GM23338 (cell line): Measurements from ENCODE around the gene GALNT9. TPM values are rescaled to one million over a fixed set of nuclear protein-coding genes. Genes with fewer than 3 reads are reported as not detected.

ENCODE experiments used
- ATAC-seq: fragments of 200-7000 bp; cut with Tn5 transposase; 3 replicates; pipeline ENCODE4 v1.9.1; 2020
- DNase-seq: peaks from one replicate; pipeline ENCODE4 v3.0.0-alpha.2; 2015; ENCODE audit warnings: low spot score
- H2AFZ ChIP-seq: fragments of 200-600 bp; sonication (generic); 2 replicates; pipeline ENCODE4 v1.8.0; 2016; ENCODE audit warnings: antibody characterized with exemption, mild to moderate bottlenecking, moderate library complexity
- H3F3A ChIP-seq: fragments of 200-600 bp; sonication (generic); replicated peaks from 2 replicates; pipeline ENCODE4 v1.8.0; 2017; ENCODE audit warnings: antibody characterized with exemption, mixed run types, low read depth
- H3K27ac ChIP-seq: fragments of 200-600 bp; sonication (generic); 2 replicates; pipeline ENCODE4 v1.6.1; 2016; ENCODE audit warnings: low read depth
- H3K27me3 ChIP-seq: fragments of 200-600 bp; sonication (generic); 2 replicates; pipeline ENCODE4 v1.8.0; 2016; ENCODE audit warnings: mild to moderate bottlenecking, mixed run types, moderate library complexity; ENCODE audit not compliant: insufficient read depth
- H3K36me3 ChIP-seq: fragments of 200-600 bp; sonication (generic); 2 replicates; pipeline ENCODE4 v1.8.0; 2016; ENCODE audit warnings: mild to moderate bottlenecking; ENCODE audit not compliant: insufficient read depth
- H3K4me1 ChIP-seq: fragments of 200-600 bp; sonication (generic); 2 replicates; pipeline ENCODE4 v1.8.0; 2016; ENCODE audit warnings: mild to moderate bottlenecking, moderate library complexity; ENCODE audit not compliant: insufficient read depth
- H3K4me2 ChIP-seq: fragments of 200-600 bp; sonication (generic); 2 replicates; pipeline ENCODE4 v1.7.1; 2017; ENCODE audit warnings: mixed run types
- H3K4me3 ChIP-seq: fragments of 200-600 bp; sonication (generic); 2 replicates; pipeline ENCODE4 v1.6.1; 2016; ENCODE audit warnings: mixed run types
- H3K79me2 ChIP-seq: fragments of 200-600 bp; sonication (generic); replicated peaks from 2 replicates; pipeline ENCODE4 v1.8.0; 2017; ENCODE audit warnings: mild to moderate bottlenecking; ENCODE audit not compliant: insufficient read depth
- H3K9me2 ChIP-seq: fragments of 200-600 bp; sonication (generic); 2 replicates; pipeline ENCODE4 v1.8.0; 2017; ENCODE audit not compliant: insufficient read depth
- H4K20me1 ChIP-seq: fragments of 200-600 bp; sonication (generic); replicated peaks from 2 replicates; pipeline ENCODE4 v1.8.0; 2017; ENCODE audit warnings: mild to moderate bottlenecking; ENCODE audit not compliant: insufficient read depth
- H3K27ac Mint-ChIP-seq: 2 replicates; pipeline ENCODE4 v1.8.0; 2020; ENCODE audit warnings: inconsistent platforms, mild to moderate bottlenecking, moderate library complexity, mixed read lengths
- H3K27me3 Mint-ChIP-seq: 3 replicates; pipeline ENCODE4 v1.8.0; 2022; ENCODE audit warnings: low read depth, mild to moderate bottlenecking, moderate library complexity, mixed read lengths, inconsistent platforms; ENCODE audit not compliant: insufficient read depth, poor library complexity
- H3K36me3 Mint-ChIP-seq: 3 replicates; pipeline ENCODE4 v1.8.0; 2021; ENCODE audit warnings: low read depth, mild to moderate bottlenecking, inconsistent platforms, moderate library complexity, mixed read lengths
- H3K4me1 Mint-ChIP-seq: 3 replicates; pipeline ENCODE4 v1.8.0; 2020; ENCODE audit warnings: mild to moderate bottlenecking, inconsistent platforms, mixed read lengths
- H3K4me3 Mint-ChIP-seq: 3 replicates; pipeline ENCODE4 v1.8.0; 2021; ENCODE audit warnings: moderate library complexity, mild to moderate bottlenecking, inconsistent platforms, mixed read lengths
- H3K9me3 Mint-ChIP-seq: 3 replicates; pipeline ENCODE4 v1.8.0; 2020; ENCODE audit warnings: moderate library complexity, mild to moderate bottlenecking, inconsistent platforms, mixed read lengths
- CREB1 ChIP-seq: fragments of 250-450 bp; sonication (Bioruptor Pico); IDR thresholded peaks from 2 replicates; pipeline ENCODE4 v1.5.0; 2020; ENCODE audit warnings: low read depth, mild to moderate bottlenecking, moderate library complexity
- EZH2 ChIP-seq: fragments of 200-600 bp; sonication (generic); IDR thresholded peaks from one replicate; pipeline ENCODE4 v1.8.0; 2017; ENCODE audit warnings: antibody characterized with exemption, mild to moderate bottlenecking, low read depth; ENCODE audit not compliant: unreplicated experiment
- EZH2phosphoT487 ChIP-seq: fragments of 200-600 bp; sonication (generic); IDR thresholded peaks from one replicate; pipeline ENCODE4 v1.8.1; 2018; ENCODE audit warnings: antibody characterized with exemption; ENCODE audit not compliant: unreplicated experiment
- JUNB ChIP-seq: IDR thresholded peaks from one replicate; pipeline ENCODE4 v1.6.1; 2016; ENCODE audit warnings: antibody characterized with exemption; ENCODE audit not compliant: unreplicated experiment
- NANOG ChIP-seq: IDR thresholded peaks from 2 replicates; pipeline ENCODE4 v1.6.1; 2016; ENCODE audit warnings: antibody characterized with exemption, borderline replicate concordance
- POLR2AphosphoS5 ChIP-seq: IDR thresholded peaks from 2 replicates; pipeline ENCODE4 v1.6.1; 2016; ENCODE audit warnings: antibody characterized with exemption, low read depth
- STAT1 ChIP-seq: IDR thresholded peaks from one replicate; pipeline ENCODE4 v1.6.1; 2016; ENCODE audit warnings: antibody characterized with exemption; ENCODE audit not compliant: unreplicated experiment
- ZNF114 ChIP-seq: fragments of 250-450 bp; sonication (Bioruptor Pico); IDR thresholded peaks from 2 replicates; pipeline ENCODE4 v1.5.0; 2020; ENCODE audit warnings: mild to moderate bottlenecking, moderate library complexity
- ZNF331 ChIP-seq: fragments of 250-450 bp; sonication (Bioruptor Pico); IDR thresholded peaks from 2 replicates; pipeline ENCODE4 v1.5.0; 2020; ENCODE audit warnings: low read depth, mild to moderate bottlenecking, moderate library complexity
- polyA plus RNA-seq: library from polyadenylated mRNA; unstranded; fragments of >200 nt; fragmentation: Nextera tagmentation; extraction: Ambion mirVana; gene quantifications from 2 replicates; pipeline ENCODE4 v1.2.1, GENCODE V29; 2016
- total RNA-seq: library from RNA; depleted of rRNA; stranded (reverse); fragments of >200 nt; shearing (Covaris generic); gene quantifications from 2 replicates; pipeline ENCODE4 v1.2.3, GENCODE V29; 2014
- TF ChIP-seq, protein P1 (sequence below): IDR thresholded peaks from 2 replicates; pipeline ENCODE4 v1.6.1; 2016; ENCODE audit warnings: antibody characterized with exemption
- TF ChIP-seq, protein P2 (sequence below): fragments of 250-450 bp; sonication (Bioruptor Pico); IDR thresholded peaks from 2 replicates; pipeline ENCODE4 v1.5.0; 2020; ENCODE audit warnings: mild to moderate bottlenecking, moderate library complexity
- TF ChIP-seq, protein P3 (sequence below): IDR thresholded peaks from one replicate; pipeline ENCODE4 v1.6.1; 2018; ENCODE audit warnings: antibody characterized with exemption; ENCODE audit not compliant: unreplicated experiment

GALNT9 gene
- total and polyA plus RNA-seq, 2 experiments from 2014 or later = 0.81 to 2.5 TPM

DNA sequence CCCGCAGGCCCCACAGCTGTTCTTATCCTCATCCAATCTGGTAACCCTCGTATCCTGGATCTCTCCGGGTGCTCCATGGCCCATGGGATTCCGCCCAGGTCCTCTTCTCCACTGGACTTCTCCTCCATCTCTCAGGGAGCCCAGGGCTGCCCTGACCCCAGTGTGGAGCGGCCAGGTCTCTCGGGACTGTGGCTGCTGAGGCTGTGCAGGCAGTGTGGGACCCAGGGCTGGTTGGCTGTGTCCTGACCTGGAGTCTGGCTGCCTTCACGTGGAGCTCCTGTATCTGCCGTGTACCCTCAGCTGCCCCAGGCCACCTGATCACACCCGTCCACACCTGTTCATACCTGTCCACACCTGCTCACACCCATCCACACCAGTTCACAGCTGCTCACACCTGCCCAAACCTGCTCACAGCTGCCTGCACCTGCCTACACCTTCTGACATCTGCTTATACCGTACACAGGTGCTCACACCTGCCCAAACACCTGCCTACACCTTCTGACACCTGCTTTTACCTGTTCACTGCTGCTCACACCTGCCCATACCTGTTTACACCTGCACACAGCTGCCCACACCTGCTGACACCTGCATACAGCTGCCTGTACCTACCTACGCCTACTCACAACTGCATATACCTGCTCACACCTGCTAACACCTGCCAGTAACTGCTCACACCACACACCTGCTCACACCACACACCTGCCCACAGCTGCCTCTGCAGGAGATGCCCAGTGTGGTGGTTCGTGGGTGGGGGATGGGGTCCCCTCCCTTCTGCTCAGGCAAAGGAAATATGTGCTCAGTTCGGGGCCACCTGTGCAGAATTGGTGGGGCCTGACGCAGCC lies 92.2 kb downstream of the GALNT9 start:
- Histone ChIP-seq H3K79me2 (no peaks in the 10 kb centered on the region), H3K27ac (no peak overlapping the region), H3K4me3 (no peak overlapping the region), H3K4me2 (no peak overlapping the region), H2AFZ (no peak overlapping the region), H3K4me1 (no peaks in the 10 kb centered on the region), H3K36me3 (no peaks in the 10 kb centered on the region), H3K9me2 (no peaks in the 10 kb centered on the region), H3K27me3 (no peaks in the 10 kb centered on the region), H4K20me1 (no peaks in the 10 kb centered on the region), H3F3A (peaks cover 7% of the 10 kb centered on the region)
- H3K4me3 Mint-ChIP-seq = no peak overlapping the region
- peaks cover 18% of the 10 kb centered on the region for H3K27me3 Mint-ChIP-seq
- ATAC-seq (peak; percentile 26; the same call in 1 of the 3 replicates), DNase-seq (no peak)
- TF ChIP-seq NANOG (no peak), EZH2phosphoT487 (no peak), POLR2AphosphoS5 (no peak), CREB1 (CRISPR knock-in tag) (no peak), STAT1 (no peak), EZH2 (no peak), ZNF114 (CRISPR knock-in tag) (no peak), JUNB (no peak), ZNF331 (CRISPR knock-in tag) (no peak)
- TF ChIP-seq, protein P1, sequence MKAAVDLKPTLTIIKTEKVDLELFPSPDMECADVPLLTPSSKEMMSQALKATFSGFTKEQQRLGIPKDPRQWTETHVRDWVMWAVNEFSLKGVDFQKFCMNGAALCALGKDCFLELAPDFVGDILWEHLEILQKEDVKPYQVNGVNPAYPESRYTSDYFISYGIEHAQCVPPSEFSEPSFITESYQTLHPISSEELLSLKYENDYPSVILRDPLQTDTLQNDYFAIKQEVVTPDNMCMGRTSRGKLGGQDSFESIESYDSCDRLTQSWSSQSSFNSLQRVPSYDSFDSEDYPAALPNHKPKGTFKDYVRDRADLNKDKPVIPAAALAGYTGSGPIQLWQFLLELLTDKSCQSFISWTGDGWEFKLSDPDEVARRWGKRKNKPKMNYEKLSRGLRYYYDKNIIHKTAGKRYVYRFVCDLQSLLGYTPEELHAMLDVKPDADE = no peak
- TF ChIP-seq, protein P2, sequence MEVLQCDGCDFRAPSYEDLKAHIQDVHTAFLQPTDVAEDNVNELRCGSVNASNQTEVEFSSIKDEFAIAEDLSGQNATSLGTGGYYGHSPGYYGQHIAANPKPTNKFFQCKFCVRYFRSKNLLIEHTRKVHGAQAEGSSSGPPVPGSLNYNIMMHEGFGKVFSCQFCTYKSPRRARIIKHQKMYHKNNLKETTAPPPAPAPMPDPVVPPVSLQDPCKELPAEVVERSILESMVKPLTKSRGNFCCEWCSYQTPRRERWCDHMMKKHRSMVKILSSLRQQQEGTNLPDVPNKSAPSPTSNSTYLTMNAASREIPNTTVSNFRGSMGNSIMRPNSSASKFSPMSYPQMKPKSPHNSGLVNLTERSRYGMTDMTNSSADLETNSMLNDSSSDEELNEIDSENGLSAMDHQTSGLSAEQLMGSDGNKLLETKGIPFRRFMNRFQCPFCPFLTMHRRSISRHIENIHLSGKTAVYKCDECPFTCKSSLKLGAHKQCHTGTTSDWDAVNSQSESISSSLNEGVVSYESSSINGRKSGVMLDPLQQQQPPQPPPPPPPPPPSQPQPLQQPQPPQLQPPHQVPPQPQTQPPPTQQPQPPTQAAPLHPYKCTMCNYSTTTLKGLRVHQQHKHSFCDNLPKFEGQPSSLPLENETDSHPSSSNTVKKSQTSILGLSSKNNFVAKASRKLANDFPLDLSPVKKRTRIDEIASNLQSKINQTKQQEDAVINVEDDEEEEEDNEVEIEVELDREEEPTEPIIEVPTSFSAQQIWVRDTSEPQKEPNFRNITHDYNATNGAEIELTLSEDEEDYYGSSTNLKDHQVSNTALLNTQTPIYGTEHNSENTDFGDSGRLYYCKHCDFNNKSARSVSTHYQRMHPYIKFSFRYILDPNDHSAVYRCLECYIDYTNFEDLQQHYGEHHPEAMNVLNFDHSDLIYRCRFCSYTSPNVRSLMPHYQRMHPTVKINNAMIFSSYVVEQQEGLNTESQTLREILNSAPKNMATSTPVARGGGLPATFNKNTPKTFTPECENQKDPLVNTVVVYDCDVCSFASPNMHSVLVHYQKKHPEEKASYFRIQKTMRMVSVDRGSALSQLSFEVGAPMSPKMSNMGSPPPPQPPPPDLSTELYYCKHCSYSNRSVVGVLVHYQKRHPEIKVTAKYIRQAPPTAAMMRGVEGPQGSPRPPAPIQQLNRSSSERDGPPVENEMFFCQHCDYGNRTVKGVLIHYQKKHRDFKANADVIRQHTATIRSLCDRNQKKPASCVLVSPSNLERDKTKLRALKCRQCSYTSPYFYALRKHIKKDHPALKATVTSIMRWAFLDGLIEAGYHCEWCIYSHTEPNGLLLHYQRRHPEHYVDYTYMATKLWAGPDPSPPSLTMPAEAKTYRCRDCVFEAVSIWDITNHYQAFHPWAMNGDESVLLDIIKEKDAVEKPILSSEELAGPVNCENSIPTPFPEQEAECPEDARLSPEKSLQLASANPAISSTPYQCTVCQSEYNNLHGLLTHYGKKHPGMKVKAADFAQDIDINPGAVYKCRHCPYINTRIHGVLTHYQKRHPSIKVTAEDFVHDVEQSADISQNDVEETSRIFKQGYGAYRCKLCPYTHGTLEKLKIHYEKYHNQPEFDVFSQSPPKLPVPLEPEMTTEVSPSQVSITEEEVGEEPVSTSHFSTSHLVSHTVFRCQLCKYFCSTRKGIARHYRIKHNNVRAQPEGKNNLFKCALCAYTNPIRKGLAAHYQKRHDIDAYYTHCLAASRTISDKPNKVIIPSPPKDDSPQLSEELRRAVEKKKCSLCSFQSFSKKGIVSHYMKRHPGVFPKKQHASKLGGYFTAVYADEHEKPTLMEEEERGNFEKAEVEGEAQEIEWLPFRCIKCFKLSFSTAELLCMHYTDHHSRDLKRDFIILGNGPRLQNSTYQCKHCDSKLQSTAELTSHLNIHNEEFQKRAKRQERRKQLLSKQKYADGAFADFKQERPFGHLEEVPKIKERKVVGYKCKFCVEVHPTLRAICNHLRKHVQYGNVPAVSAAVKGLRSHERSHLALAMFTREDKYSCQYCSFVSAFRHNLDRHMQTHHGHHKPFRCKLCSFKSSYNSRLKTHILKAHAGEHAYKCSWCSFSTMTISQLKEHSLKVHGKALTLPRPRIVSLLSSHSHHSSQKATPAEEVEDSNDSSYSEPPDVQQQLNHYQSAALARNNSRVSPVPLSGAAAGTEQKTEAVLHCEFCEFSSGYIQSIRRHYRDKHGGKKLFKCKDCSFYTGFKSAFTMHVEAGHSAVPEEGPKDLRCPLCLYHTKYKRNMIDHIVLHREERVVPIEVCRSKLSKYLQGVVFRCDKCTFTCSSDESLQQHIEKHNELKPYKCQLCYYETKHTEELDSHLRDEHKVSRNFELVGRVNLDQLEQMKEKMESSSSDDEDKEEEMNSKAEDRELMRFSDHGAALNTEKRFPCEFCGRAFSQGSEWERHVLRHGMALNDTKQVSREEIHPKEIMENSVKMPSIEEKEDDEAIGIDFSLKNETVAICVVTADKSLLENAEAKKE (CRISPR knock-in tag) = no peak
- TF ChIP-seq, protein P3, sequence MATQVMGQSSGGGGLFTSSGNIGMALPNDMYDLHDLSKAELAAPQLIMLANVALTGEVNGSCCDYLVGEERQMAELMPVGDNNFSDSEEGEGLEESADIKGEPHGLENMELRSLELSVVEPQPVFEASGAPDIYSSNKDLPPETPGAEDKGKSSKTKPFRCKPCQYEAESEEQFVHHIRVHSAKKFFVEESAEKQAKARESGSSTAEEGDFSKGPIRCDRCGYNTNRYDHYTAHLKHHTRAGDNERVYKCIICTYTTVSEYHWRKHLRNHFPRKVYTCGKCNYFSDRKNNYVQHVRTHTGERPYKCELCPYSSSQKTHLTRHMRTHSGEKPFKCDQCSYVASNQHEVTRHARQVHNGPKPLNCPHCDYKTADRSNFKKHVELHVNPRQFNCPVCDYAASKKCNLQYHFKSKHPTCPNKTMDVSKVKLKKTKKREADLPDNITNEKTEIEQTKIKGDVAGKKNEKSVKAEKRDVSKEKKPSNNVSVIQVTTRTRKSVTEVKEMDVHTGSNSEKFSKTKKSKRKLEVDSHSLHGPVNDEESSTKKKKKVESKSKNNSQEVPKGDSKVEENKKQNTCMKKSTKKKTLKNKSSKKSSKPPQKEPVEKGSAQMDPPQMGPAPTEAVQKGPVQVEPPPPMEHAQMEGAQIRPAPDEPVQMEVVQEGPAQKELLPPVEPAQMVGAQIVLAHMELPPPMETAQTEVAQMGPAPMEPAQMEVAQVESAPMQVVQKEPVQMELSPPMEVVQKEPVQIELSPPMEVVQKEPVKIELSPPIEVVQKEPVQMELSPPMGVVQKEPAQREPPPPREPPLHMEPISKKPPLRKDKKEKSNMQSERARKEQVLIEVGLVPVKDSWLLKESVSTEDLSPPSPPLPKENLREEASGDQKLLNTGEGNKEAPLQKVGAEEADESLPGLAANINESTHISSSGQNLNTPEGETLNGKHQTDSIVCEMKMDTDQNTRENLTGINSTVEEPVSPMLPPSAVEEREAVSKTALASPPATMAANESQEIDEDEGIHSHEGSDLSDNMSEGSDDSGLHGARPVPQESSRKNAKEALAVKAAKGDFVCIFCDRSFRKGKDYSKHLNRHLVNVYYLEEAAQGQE = no peak
- H3K4me1 Mint-ChIP-seq = no peaks in the 10 kb centered on the region
- no peaks in the 10 kb centered on the region; the same call in 1 of the 3 replicates for H3K36me3 Mint-ChIP-seq
- H3K9me3 Mint-ChIP-seq = peaks cover 19% of the 10 kb centered on the region
- H3K27ac Mint-ChIP-seq = no peak overlapping the region
